HG03457 (cell line): ENCODE data around the gene HOXB6.

Experiments used
- ATAC-seq: cut with Tn5 transposase; IDR thresholded peaks from one replicate; pipeline ENCODE4 v1.9.1; 2021; ENCODE audit warnings: moderate number of reproducible peaks; ENCODE audit not compliant: unreplicated experiment

The HOXB6 gene

GRCh38 chr17:48596000-48596734, 8.6 kb downstream of the HOXB6 start:
- no peak for ATAC-seq

GRCh38 chr17:48595278-48595999, 9.3 kb downstream of the HOXB6 start:
- no peak for ATAC-seq

DNA sequence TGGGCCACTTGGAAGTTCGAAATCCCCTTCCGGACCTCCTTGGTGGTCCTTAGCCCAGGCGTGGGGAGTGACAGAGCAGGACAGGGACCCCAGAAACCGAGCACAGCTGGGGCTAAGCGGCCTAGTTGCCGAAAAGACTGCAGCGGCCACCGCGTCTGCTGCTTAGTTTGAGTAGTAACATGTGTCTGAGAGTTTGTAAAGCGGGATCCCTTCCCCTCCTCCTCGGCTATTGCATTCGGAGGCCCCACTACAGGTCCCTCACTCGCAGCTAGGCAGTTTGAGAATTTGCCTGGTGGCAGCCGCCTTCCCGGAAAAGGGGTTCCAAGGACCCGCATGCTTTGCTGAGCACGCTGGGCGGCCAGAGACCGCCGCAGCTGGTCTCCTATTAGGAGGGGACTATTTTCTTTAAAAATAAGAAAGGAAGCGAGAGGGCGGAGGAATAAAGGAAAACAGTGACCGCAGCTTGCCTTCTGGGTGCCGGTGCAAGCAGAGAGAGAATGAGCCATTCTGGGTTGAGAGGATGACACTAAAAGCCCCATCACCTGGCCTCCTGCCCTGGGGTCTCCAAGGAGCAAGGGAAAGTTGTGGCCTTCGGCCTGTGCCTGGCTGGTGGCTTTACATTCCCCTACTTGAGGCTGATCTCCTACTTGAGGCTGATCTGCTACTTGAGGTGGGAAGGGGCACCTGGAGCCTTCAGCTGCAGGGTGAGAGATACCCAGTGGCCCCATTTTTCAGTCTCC, 10.1 kb downstream of the HOXB6 start:
- no peak for ATAC-seq

GRCh38 chr17:48593840-48594537, 10.8 kb downstream of the HOXB6 start:
- ATAC-seq: no peak

GRCh38 chr17:48593126-48593829, 11.5 kb downstream of the HOXB6 start, which contains the start of gene HOXB5:
HOXB5 (minus strand) TSS chr17:48593779; CDS start chr17:48593682, 97 bp downstream.
- no peak for ATAC-seq

GRCh38 chr17:48592577-48592976, 12.2 kb downstream of the HOXB6 start:
- ATAC-seq: no peak

DNA sequence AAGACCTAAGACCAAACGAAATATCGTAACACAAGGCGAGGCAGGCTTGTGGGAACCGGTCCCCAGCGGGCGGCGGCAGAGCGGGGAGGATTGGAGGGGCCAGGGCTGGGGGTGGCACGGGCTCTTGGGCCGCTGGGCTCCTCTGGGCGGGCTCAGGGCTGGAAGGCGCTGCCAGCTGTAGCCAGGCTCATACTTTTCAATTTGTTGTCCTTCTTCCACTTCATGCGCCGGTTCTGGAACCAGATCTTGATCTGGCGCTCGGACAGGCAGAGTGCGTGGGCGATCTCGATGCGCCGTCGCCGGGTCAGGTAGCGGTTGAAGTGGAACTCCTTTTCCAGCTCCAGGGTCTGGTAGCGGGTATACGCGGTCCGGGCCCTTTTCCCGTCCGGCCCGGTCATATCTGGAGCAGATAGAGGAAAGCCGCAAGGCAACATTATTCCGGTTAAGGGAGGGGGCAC, 12.7 kb downstream of the HOXB6 start:
- ATAC-seq: no peak

DNA sequence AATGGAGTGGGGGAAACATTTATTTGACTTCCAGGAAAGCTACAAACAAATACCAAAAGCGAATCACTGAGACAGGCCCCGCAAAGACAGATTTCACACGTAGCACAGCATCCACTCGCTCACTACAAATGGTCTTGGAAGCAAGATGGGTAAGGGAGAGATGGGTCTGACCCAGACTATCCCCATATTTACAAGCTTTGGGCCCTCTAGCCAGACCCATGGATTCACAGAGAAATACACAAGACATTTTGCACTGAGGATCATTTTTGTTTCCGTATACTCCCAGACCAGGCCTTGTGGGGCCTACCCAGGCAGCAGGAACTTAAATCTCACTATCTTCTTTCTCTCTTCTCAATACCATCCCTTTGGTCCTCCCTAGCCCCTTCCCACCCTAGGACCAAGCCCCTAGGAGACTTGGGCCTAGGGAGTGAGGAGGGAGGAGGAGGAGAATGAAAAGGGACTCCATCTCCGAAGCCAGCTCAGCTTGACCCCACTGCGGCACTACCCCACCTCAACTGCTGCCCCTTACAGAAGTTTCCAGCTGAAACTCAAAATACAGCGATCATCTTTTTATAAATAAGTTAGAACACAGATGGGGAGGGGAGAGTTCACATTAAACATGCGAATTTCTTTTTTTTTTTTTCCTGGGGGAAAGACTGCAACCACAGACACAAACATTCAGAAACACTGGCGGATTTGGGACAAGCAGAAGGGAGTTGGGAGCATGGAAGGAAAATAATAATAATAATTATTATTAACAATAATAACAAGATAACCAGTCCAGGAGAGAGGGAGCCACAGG, 13.3 kb downstream of the HOXB6 start:
- no peak for ATAC-seq

- no peak for ATAC-seq
Measured at GRCh38 chr17:48590607-48591161, 14.1 kb downstream of the HOXB6 start.

GRCh38 chr17:48589831-48590606, 14.8 kb downstream of the HOXB6 start, which contains the start of gene HOXB3:
HOXB3 (minus strand) TSS chr17:48590241; CDS start chr17:48552474, 37,767 bp downstream.
- no peak for ATAC-seq

DNA sequence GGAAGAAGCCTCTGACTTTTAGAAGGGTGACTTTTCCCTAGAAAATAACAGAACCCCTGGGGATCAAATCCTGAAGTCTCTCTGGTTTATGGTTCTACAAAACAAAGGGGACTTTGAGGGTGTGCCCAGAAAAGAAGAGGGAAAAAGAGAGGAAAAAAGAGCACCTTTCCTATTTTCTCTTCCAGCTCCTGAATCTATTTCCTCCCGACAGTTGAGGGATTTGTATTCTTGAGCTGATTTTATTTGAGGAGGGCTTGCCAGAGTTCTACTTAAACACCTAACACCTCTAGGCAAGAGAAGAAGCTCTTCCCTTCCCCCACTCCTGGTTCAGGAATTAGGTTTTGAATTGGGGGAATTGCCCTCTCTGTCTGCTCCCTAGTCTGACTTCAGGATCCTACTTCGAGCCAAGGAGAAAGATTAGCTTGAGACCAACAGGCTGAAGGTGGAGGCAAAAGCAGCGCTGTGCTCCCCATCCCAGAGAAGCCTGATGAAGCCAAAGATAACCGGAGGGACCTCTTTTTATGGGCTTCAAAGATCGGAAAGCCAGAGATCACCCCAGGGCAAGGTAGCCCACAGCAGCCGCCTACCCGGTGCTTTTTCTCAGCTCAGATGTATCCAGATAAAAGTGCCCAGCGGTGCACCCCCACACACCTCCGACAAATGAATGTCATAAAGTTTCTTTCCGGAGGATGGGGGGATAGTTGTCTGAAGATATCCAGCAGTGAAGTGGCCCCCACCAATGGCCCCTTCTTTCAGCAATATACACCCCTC, 15.5 kb downstream of the HOXB6 start:
- ATAC-seq: no peak

DNA sequence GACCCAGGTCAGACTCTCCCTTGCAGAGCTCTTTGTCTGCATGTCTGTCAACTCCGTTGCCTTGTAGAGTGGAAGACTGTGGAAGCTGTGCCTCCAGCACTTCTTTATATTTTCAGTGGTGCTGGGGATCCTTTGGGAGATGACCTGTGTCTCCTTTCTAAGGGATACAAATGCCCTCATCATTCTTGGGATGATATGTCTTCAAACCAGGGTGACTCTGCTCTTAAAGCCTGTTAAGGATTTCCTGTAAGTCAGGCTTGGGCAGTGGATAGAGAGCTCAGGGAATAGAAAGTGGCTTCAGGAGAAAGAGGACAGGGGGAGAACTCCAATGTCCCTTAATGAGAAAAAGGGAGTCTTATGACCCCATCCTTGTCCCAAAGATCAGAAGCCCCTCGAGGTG, 16.3 kb downstream of the HOXB6 start:
- ATAC-seq: no peak

GRCh38 chr17:48588074-48588415, 16.7 kb downstream of the HOXB6 start:
- no peak for ATAC-seq

- no peak for ATAC-seq
Measured at GRCh38 chr17:48587276-48588073, 17.3 kb downstream of the HOXB6 start.

- no peak for ATAC-seq
Measured at GRCh38 chr17:48586355-48587258, 18.2 kb downstream of the HOXB6 start.

- no peak for ATAC-seq
Measured at GRCh38 chr17:48584223-48584741, 20.5 kb downstream of the HOXB6 start.
